GM18870 (cell line): ENCODE results near the gene EPB42.
"Not testable (repeated sequence)": the region's sequence is repeated elsewhere in the genome, so short reads cannot be mapped to it uniquely, and the experiment has no call there.

ENCODE experiments used
- ATAC-seq: cut with Tn5 transposase; IDR thresholded peaks from one replicate; pipeline ENCODE4 v1.9.1; 2021; ENCODE audit warnings: moderate library complexity; ENCODE audit not compliant: unreplicated experiment

The EPB42 gene

GRCh38 chr15:43189296-43189695 lies 31.5 kb downstream of the EPB42 start:
- ATAC-seq, result no peak

- no peak for ATAC-seq
These were observed 33.2 kb downstream of the EPB42 start for GRCh38 chr15:43187544-43188155.

- ATAC-seq, result peak; percentile 6
These were observed 34.8 kb downstream of the EPB42 start for GRCh38 chr15:43186003-43186353.

GRCh38 chr15:43185157-43186002 lies 35.4 kb downstream of the EPB42 start, which contains the start of gene CCNDBP1:
Gene CCNDBP1 (plus strand): TSS chr15:43185403. CDS start chr15:43185499, 96 bp downstream.
- peak; percentile 67 for ATAC-seq

- ATAC-seq, result no peak
These were observed 36.3 kb downstream of the EPB42 start for GRCh38 chr15:43184407-43185124.

GRCh38 chr15:43183270-43183669 lies 37.5 kb downstream of the EPB42 start:
- no peak for ATAC-seq

- ATAC-seq, result not testable (repeated sequence)
These were observed 43.7 kb downstream of the EPB42 start for GRCh38 chr15:43177147-43177546.

- ATAC-seq, result not testable (repeated sequence)
These were observed 45.0 kb downstream of the EPB42 start for GRCh38 chr15:43175656-43176309.

GRCh38 chr15:43169888-43170287 lies 50.9 kb downstream of the EPB42 start:
- no peak for ATAC-seq

- no peak for ATAC-seq
These were observed 52.4 kb downstream of the EPB42 start for GRCh38 chr15:43168192-43169107.

- not testable (repeated sequence) for ATAC-seq
These were observed 53.6 kb downstream of the EPB42 start for GRCh38 chr15:43167261-43167660.

- ATAC-seq, result no peak
These were observed 55.0 kb downstream of the EPB42 start for GRCh38 chr15:43165801-43166325.

- no peak for ATAC-seq
These were observed 67.5 kb downstream of the EPB42 start for GRCh38 chr15:43153269-43153668.

- no peak for ATAC-seq
These were observed 69.1 kb downstream of the EPB42 start for GRCh38 chr15:43151688-43152087.

- ATAC-seq, result no peak
These were observed 70.5 kb downstream of the EPB42 start for GRCh38 chr15:43150191-43150929.
